HepG2 (cell line): ENCODE results near the gene NHP2. TPM values are rescaled to one million over a fixed set of nuclear protein-coding genes. Genes with fewer than 3 reads are reported as not detected.

Experiments used
- ASH2L ChIP-seq: fragments of 300-600, 200-600 bp; sonication (generic); IDR thresholded peaks from 2 replicates; pipeline ENCODE4 v1.7.0; 2017; ENCODE audit warnings: low read depth, mild to moderate bottlenecking, moderate library complexity, mixed read lengths, low read length; ENCODE audit not compliant: insufficient read length
- CAMTA2 ChIP-seq: sonication (generic); formaldehyde crosslinking; IDR thresholded peaks from 2 replicates; pipeline ENCODE4 v1.4.0; 2020; ENCODE audit warnings: mild to moderate bottlenecking, missing genetic modification reagents, borderline replicate concordance
- CBX2 ChIP-seq, 2 experiments: fragments of 200-600 bp in 1 of 2; sonication (generic); formaldehyde crosslinking in 1 of 2; IDR thresholded peaks; 2 replicates each; pipeline versions ENCODE4 v1.7.0 to v1.8.1; 2018 to 2022; ENCODE audit warnings: low read depth in 2 of 2, low read length in 1 of 2, mild to moderate bottlenecking in 1 of 2, missing genetic modification reagents in 1 of 2
- GFI1 ChIP-seq: sonication (generic); formaldehyde crosslinking; IDR thresholded peaks from 2 replicates; pipeline ENCODE4 v1.5.0; 2020; ENCODE audit warnings: missing genetic modification reagents, mild to moderate bottlenecking, borderline replicate concordance
- MAZ ChIP-seq, 2 experiments: sonication (generic) in 1 of 2; formaldehyde crosslinking in 1 of 2; IDR thresholded peaks; 2 replicates each; pipeline versions ENCODE4 v1.5.0 to v1.6.1; 2012 to 2020; ENCODE audit warnings: low read depth in 2 of 2, mild to moderate bottlenecking in 2 of 2, borderline replicate concordance in 1 of 2, improper control_type of control experiment in 1 of 2, low read length in 1 of 2, missing genetic modification reagents in 1 of 2, moderate library complexity in 1 of 2
- PHF8 ChIP-seq: sonication (generic); formaldehyde crosslinking; IDR thresholded peaks from 2 replicates; pipeline ENCODE4 v1.5.0; 2020; ENCODE audit warnings: missing genetic modification reagents
- TOPORS ChIP-seq: sonication (generic); formaldehyde crosslinking; IDR thresholded peaks from 2 replicates; pipeline ENCODE4 v1.8.0; 2023; ENCODE audit warnings: mild to moderate bottlenecking, missing genetic modification reagents
- ZFP82 ChIP-seq: sonication (generic); formaldehyde crosslinking; IDR thresholded peaks from 2 replicates; pipeline ENCODE4 v1.5.1; 2020; ENCODE audit warnings: mild to moderate bottlenecking, missing genetic modification reagents, borderline replicate concordance
- ZNF121 ChIP-seq: sonication (generic); formaldehyde crosslinking; IDR thresholded peaks from 2 replicates; pipeline ENCODE4 v1.5.0; 2020; ENCODE audit warnings: mild to moderate bottlenecking, missing genetic modification reagents
- ZNF556 ChIP-seq: sonication (generic); formaldehyde crosslinking; IDR thresholded peaks from 2 replicates; pipeline ENCODE4 v1.4.0; 2020; ENCODE audit warnings: mild to moderate bottlenecking, missing genetic modification reagents, borderline replicate concordance
- ZNF570 ChIP-seq: sonication (generic); formaldehyde crosslinking; IDR thresholded peaks from 2 replicates; pipeline ENCODE4 v1.4.0; 2020; ENCODE audit warnings: mild to moderate bottlenecking, missing genetic modification reagents, borderline replicate concordance
- ZNF607 ChIP-seq: sonication (generic); formaldehyde crosslinking; IDR thresholded peaks from 2 replicates; pipeline ENCODE4 v1.5.1; 2020; ENCODE audit warnings: missing genetic modification reagents, mild to moderate bottlenecking, borderline replicate concordance
- ZNF644 ChIP-seq: IDR thresholded peaks from 2 replicates; pipeline ENCODE4 v1.6.1; 2016; ENCODE audit warnings: low read depth
- polyA plus RNA-seq, 8 experiments: library from polyadenylated mRNA; depleted of rRNA in 3 of 8; stranded (reverse) in 7 of 8; unstranded in 1 of 8; fragments of >200 nt; fragmentation: Illumina TruSeq in 4 of 8; extraction: Trizol in 4 of 8; gene quantifications; 2 replicates each; pipeline versions ENCODE4 v1.2.1 to v1.2.3, GENCODE V29; 2011 to 2016; ENCODE audit warnings: low read depth in 4 of 8, missing spikeins in 1 of 8, mixed read lengths in 1 of 8; ENCODE audit not compliant: insufficient read depth in 1 of 8
- total RNA-seq, 5 experiments: library from RNA; depleted of rRNA; stranded (reverse); fragments of >200 nt; fragmentation: Illumina TruSeq; extraction: Trizol; gene quantifications; 2 replicates each; pipeline ENCODE4 v1.2.3, GENCODE V29; 2016; ENCODE audit warnings: low read depth in 1 of 5
- TF ChIP-seq, protein P1 (sequence below): sonication (generic); formaldehyde crosslinking; IDR thresholded peaks from 2 replicates; pipeline ENCODE4 v1.5.1; 2020; ENCODE audit warnings: missing genetic modification reagents, mild to moderate bottlenecking, borderline replicate concordance
- TF ChIP-seq, protein P2 (sequence below): IDR thresholded peaks from 2 replicates; pipeline ENCODE4 v1.6.1; 2018; ENCODE audit warnings: missing genetic modification reagents, mild to moderate bottlenecking, missing compliant biosample characterization
- TF ChIP-seq, protein P3 (sequence below): sonication (generic); formaldehyde crosslinking; IDR thresholded peaks from 2 replicates; pipeline ENCODE4 v1.9.0; 2021; ENCODE audit warnings: missing genetic modification reagents, mild to moderate bottlenecking, borderline replicate concordance

NHP2 gene
- total and polyA plus RNA-seq, 2 of the 13 experiments (the other 11 are each of a cell fraction or from before 2014, with no cell fraction given), result 56.2 to 96.1 TPM

DNA sequence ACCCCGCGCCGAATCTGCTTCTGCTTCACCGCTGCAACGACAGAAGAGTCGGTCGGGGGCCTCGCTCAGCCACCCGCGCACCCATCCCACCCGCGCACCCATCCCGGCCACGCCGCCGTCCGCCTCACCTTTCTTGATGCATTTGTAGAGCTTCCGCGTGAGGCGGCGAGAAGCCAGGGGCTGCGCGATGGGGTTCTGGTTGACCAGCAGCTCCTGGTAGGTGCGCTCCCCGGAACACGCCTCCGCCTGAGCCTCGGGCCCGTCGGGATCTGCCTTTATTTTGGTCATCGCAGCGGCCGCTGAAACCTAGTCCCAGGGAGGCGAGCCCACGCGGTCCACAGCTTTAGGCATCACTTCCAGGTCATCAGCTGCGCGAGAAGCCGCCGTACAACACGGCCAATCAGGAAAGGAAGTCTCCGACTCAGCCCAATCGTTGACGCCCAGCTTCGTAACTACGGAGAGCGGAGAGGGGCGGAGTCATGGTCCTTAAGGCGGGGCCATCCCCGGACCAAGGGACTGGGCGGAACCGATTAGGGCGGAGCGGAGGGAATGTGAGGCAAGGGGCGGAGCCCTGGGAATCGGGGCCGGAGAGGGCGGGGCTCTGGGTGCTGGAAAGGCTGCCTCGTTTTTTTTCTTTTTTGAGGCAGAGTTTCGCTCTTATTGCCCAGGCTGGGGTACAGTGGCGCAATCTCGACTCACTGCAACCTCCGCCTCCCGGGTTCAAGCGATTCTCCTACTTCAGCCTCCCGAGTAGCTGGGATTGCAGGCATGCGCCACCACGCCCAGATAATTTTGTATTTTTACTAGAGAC is at the start of gene NHP2 (continued):
- TF ChIP-seq, protein P1, sequence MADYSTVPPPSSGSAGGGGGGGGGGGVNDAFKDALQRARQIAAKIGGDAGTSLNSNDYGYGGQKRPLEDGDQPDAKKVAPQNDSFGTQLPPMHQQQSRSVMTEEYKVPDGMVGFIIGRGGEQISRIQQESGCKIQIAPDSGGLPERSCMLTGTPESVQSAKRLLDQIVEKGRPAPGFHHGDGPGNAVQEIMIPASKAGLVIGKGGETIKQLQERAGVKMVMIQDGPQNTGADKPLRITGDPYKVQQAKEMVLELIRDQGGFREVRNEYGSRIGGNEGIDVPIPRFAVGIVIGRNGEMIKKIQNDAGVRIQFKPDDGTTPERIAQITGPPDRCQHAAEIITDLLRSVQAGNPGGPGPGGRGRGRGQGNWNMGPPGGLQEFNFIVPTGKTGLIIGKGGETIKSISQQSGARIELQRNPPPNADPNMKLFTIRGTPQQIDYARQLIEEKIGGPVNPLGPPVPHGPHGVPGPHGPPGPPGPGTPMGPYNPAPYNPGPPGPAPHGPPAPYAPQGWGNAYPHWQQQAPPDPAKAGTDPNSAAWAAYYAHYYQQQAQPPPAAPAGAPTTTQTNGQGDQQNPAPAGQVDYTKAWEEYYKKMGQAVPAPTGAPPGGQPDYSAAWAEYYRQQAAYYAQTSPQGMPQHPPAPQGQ, result no peak
- TF ChIP-seq GFI1 (CRISPR knock-in tag) (0 out of 2 replicates have a peak, but pooled peaks have one; percentile 24), CBX2 (IDR thresholded peaks at IDR 0.05; ENCODE audit: low read depth, low read length) (no peak), CBX2 (CRISPR knock-in tag; IDR thresholded peaks at IDR 0.05; ENCODE audit: low read depth) (no peak), ZNF121 (CRISPR knock-in tag) (no peak), ZNF556 (CRISPR knock-in tag) (no peak; the same call in 1 of the 2 replicates), ZFP82 (peak; percentile 29; the same call in 1 of the 2 replicates), ZNF607 (CRISPR knock-in tag) (peak; percentile 82; the same call in 1 of the 2 replicates), ZNF570 (CRISPR knock-in tag) (no peak), ZNF644 (CRISPR knock-in tag) (no peak), MAZ (IDR thresholded peaks at IDR 0.05; ENCODE audit: borderline replicate concordance, low read depth, low read length) (no peak), MAZ (CRISPR knock-in tag; IDR thresholded peaks at IDR 0.05; ENCODE audit: low read depth) (0 out of 2 replicates have a peak, but pooled peaks have one; percentile 26), CAMTA2 (CRISPR knock-in tag) (no peak), PHF8 (CRISPR knock-in tag) (peak; percentile 71), ASH2L (peak; percentile 75), TOPORS (CRISPR knock-in tag) (0 out of 2 replicates have a peak, but pooled peaks have one; percentile 48)
- TF ChIP-seq, protein P2, sequence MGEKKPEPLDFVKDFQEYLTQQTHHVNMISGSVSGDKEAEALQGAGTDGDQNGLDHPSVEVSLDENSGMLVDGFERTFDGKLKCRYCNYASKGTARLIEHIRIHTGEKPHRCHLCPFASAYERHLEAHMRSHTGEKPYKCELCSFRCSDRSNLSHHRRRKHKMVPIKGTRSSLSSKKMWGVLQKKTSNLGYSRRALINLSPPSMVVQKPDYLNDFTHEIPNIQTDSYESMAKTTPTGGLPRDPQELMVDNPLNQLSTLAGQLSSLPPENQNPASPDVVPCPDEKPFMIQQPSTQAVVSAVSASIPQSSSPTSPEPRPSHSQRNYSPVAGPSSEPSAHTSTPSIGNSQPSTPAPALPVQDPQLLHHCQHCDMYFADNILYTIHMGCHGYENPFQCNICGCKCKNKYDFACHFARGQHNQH (CRISPR knock-in tag), result peak; percentile 60; the same call in 1 of the 2 replicates
- TF ChIP-seq, protein P3, sequence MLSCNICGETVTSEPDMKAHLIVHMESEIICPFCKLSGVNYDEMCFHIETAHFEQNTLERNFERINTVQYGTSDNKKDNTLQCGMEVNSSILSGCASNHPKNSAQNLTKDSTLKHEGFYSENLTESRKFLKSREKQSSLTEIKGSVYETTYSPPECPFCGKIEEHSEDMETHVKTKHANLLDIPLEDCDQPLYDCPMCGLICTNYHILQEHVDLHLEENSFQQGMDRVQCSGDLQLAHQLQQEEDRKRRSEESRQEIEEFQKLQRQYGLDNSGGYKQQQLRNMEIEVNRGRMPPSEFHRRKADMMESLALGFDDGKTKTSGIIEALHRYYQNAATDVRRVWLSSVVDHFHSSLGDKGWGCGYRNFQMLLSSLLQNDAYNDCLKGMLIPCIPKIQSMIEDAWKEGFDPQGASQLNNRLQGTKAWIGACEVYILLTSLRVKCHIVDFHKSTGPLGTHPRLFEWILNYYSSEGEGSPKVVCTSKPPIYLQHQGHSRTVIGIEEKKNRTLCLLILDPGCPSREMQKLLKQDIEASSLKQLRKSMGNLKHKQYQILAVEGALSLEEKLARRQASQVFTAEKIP (CRISPR knock-in tag), result no peak
